ENCODE results near the gene TMEM14C.

TMEM14C gene

GRCh38 chr6:10763006-10763405, 40.1 kb downstream of the TMEM14C start:
- Histone ChIP-seq H3K9ac (ENCODE audit: low read length) (no peak overlapping the region), H3K4me3 (ENCODE audit: low read depth, low read length) (no peak overlapping the region), H3K27me3 (ENCODE audit: control insufficient read depth, insufficient read depth, low read length) (no peaks in the 10 kb centered on the region), H3K27ac (ENCODE audit: low read depth, low read length) (no peak overlapping the region), H3K4me1 (ENCODE audit: control insufficient read depth, insufficient read depth, low read length) (no peaks in the 10 kb centered on the region), H3K36me3 (ENCODE audit: control insufficient read depth, insufficient read depth, low read length) (peaks cover 40% of the 10 kb centered on the region), H3K9me3 (ENCODE audit: control insufficient read depth, insufficient read depth, low read depth, low read length) (no peaks in the 10 kb centered on the region)

GRCh38 chr6:10769419-10769818, 46.5 kb downstream of the TMEM14C start:
- Histone ChIP-seq H3K4me1 (ENCODE audit: control insufficient read depth, insufficient read depth, low read length) (no peaks in the 10 kb centered on the region), H3K27ac (ENCODE audit: low read depth, low read length) (no peak overlapping the region), H3K4me3 (ENCODE audit: low read depth, low read length) (no peak overlapping the region), H3K9me3 (ENCODE audit: control insufficient read depth, insufficient read depth, low read depth, low read length) (no peaks in the 10 kb centered on the region), H3K27me3 (ENCODE audit: control insufficient read depth, insufficient read depth, low read length) (no peaks in the 10 kb centered on the region), H3K9ac (ENCODE audit: low read length) (no peak overlapping the region), H3K36me3 (ENCODE audit: control insufficient read depth, insufficient read depth, low read length) (peaks cover 24% of the 10 kb centered on the region)

- Histone ChIP-seq H3K36me3 (ENCODE audit: control insufficient read depth, insufficient read depth, low read length) (peaks cover 36% of the 10 kb centered on the region), H3K4me1 (ENCODE audit: control insufficient read depth, insufficient read depth, low read length) (no peaks in the 10 kb centered on the region), H3K27ac (ENCODE audit: low read depth, low read length) (no peak overlapping the region), H3K9ac (ENCODE audit: low read length) (no peak overlapping the region), H3K9me3 (ENCODE audit: control insufficient read depth, insufficient read depth, low read depth, low read length) (no peaks in the 10 kb centered on the region), H3K4me3 (ENCODE audit: low read depth, low read length) (no peak overlapping the region), H3K27me3 (ENCODE audit: control insufficient read depth, insufficient read depth, low read length) (no peaks in the 10 kb centered on the region)
These were observed 48.6 kb downstream of the TMEM14C start for GRCh38 chr6:10771371-10771894.

- Histone ChIP-seq H3K27me3 (ENCODE audit: control insufficient read depth, insufficient read depth, low read length) (no peaks in the 10 kb centered on the region), H3K9ac (ENCODE audit: low read length) (no peak overlapping the region), H3K4me3 (ENCODE audit: low read depth, low read length) (no peak overlapping the region), H3K4me1 (ENCODE audit: control insufficient read depth, insufficient read depth, low read length) (no peaks in the 10 kb centered on the region), H3K36me3 (ENCODE audit: control insufficient read depth, insufficient read depth, low read length) (peaks cover 19% of the 10 kb centered on the region), H3K9me3 (ENCODE audit: control insufficient read depth, insufficient read depth, low read depth, low read length) (no peaks in the 10 kb centered on the region), H3K27ac (ENCODE audit: low read depth, low read length) (no peak overlapping the region)
These were observed 55.4 kb downstream of the TMEM14C start for GRCh38 chr6:10778230-10778629.

- H3K27me3 ChIP-seq (ENCODE audit: control insufficient read depth, insufficient read depth, low read length) = no peaks in the 10 kb centered on the region
- no peaks in the 10 kb centered on the region for H3K9me3 ChIP-seq (ENCODE audit: control insufficient read depth, insufficient read depth, low read depth, low read length)
- H3K36me3 ChIP-seq (ENCODE audit: control insufficient read depth, insufficient read depth, low read length) = peaks cover 19% of the 10 kb centered on the region
- H3K27ac ChIP-seq (ENCODE audit: low read depth, low read length) = no peak overlapping the region
- H3K4me3 ChIP-seq (ENCODE audit: low read depth, low read length) = no peak overlapping the region
- no peak overlapping the region for H3K9ac ChIP-seq (ENCODE audit: low read length)
- H3K4me1 ChIP-seq (ENCODE audit: control insufficient read depth, insufficient read depth, low read length) = no peaks in the 10 kb centered on the region
These were observed 56.2 kb downstream of the TMEM14C start for GRCh38 chr6:10779076-10779475.
